GM10266 (cell line): ENCODE data around the gene TRMT5.

ENCODE experiments used
- DNase-seq: peaks from one replicate; pipeline ENCODE4 v3.0.0; 2012; ENCODE audit errors: extremely low spot score
- CTCF ChIP-seq: IDR thresholded peaks from 2 replicates; pipeline ENCODE4 v1.5.1; 2012; ENCODE audit warnings: mild to moderate bottlenecking, low read depth; ENCODE audit not compliant: control insufficient read depth, insufficient read depth; ENCODE audit errors: missing control alignments

TRMT5 gene

GRCh38 chr14:60974090-60974651 lies 6.7 kb downstream of the TRMT5 start:
- no peak for TF ChIP-seq CTCF
- DNase-seq, result no peak

GRCh38 chr14:60973070-60973469 lies 7.8 kb downstream of the TRMT5 start:
- DNase-seq, result no peak
- TF ChIP-seq CTCF, result no peak

- no peak for TF ChIP-seq CTCF
- DNase-seq, result no peak
These were observed 8.6 kb downstream of the TRMT5 start for GRCh38 chr14:60972295-60972694.

GRCh38 chr14:60971271-60971670 lies 9.6 kb downstream of the TRMT5 start:
- no peak for TF ChIP-seq CTCF
- DNase-seq, result no peak

GRCh38 chr14:60970146-60970545 lies 10.7 kb downstream of the TRMT5 start:
- DNase-seq, result no peak
- TF ChIP-seq CTCF, result no peak

GRCh38 chr14:60968671-60969070 lies 12.2 kb downstream of the TRMT5 start:
- no peak for TF ChIP-seq CTCF
- no peak for DNase-seq

GRCh38 chr14:60968099-60968498 lies 12.8 kb downstream of the TRMT5 start:
- no peak for DNase-seq
- no peak for TF ChIP-seq CTCF
